Measurements from ENCODE around the gene CBY2.
"Not testable (repeated sequence)": the region's sequence is repeated elsewhere in the genome, so short reads cannot be mapped to it uniquely, and the experiment has no call there.

Gene CBY2

GRCh38 chr13:45748941-45749759, 47.0 kb downstream of the CBY2 start:
- no peak for DNase-seq (ENCODE audit: low read depth in 2 of 2)

GRCh38 chr13:45750566-45750965, 48.4 kb downstream of the CBY2 start:
- DNase-seq (ENCODE audit: low read depth in 2 of 2) = no peak

- DNase-seq (ENCODE audit: low read depth in 2 of 2) = no peak
These were observed 49.8 kb downstream of the CBY2 start for GRCh38 chr13:45751885-45752284.

- DNase-seq (ENCODE audit: low read depth in 2 of 2) = no peak
These were observed 50.4 kb downstream of the CBY2 start for GRCh38 chr13:45752510-45752909.

- not testable (repeated sequence) for DNase-seq (ENCODE audit: low read depth in 2 of 2)
These were observed 54.4 kb downstream of the CBY2 start for GRCh38 chr13:45756498-45756897.

- not testable (repeated sequence) for DNase-seq (ENCODE audit: low read depth in 2 of 2)
These were observed 55.5 kb downstream of the CBY2 start for GRCh38 chr13:45757589-45757988.

- DNase-seq (ENCODE audit: low read depth in 2 of 2) = no peak
These were observed 61.3 kb downstream of the CBY2 start for GRCh38 chr13:45763419-45763818.
